SK-N-SH (cell line): ENCODE data around the gene SLC8A1.

ENCODE experiments used
- EP300 ChIP-seq, 2 experiments: IDR thresholded peaks; 2 replicates each; pipeline versions ENCODE4 v1.4.0 to v1.6.1; 2012; ENCODE audit warnings: borderline replicate concordance in 1 of 2, low read depth in 1 of 2, low read length in 1 of 2
- FOXM1 ChIP-seq: IDR thresholded peaks from 2 replicates; pipeline ENCODE4 v1.4.0; 2012; ENCODE audit warnings: low read depth, mild to moderate bottlenecking
- MXI1 ChIP-seq: IDR thresholded peaks from 2 replicates; pipeline ENCODE4 v1.6.1; 2012; ENCODE audit warnings: mild to moderate bottlenecking, low read depth, low read length, improper control_type of control experiment
- NFIC ChIP-seq: IDR thresholded peaks from 2 replicates; pipeline ENCODE4 v1.4.0; 2012; ENCODE audit warnings: borderline replicate concordance
- POLR2AphosphoS5 ChIP-seq: IDR thresholded peaks from 2 replicates; pipeline ENCODE4 v1.6.1; 2012; ENCODE audit warnings: low read depth, low read length
- RAD21 ChIP-seq: IDR thresholded peaks from 2 replicates; pipeline ENCODE4 v1.6.1; 2012; ENCODE audit warnings: mild to moderate bottlenecking, low read length
- RFX5 ChIP-seq: IDR thresholded peaks from 2 replicates; pipeline ENCODE4 v1.6.1; 2012; ENCODE audit warnings: mild to moderate bottlenecking, improper control_type of control experiment, low read length
- RXRA ChIP-seq: IDR thresholded peaks from 2 replicates; pipeline ENCODE4 v1.4.0; 2012; ENCODE audit warnings: low read depth, mild to moderate bottlenecking, borderline replicate concordance
- YY1 ChIP-seq: IDR thresholded peaks from 2 replicates; pipeline ENCODE4 v1.4.0; 2012; ENCODE audit warnings: low read depth, mild to moderate bottlenecking
- TF ChIP-seq, protein P1 (sequence below): fragments of 200-600 bp; sonication (generic); IDR thresholded peaks from 2 replicates; pipeline ENCODE4 v1.6.1; 2017; ENCODE audit warnings: antibody characterized with exemption, mild to moderate bottlenecking, moderate library complexity
- TF ChIP-seq, protein P2 (sequence below): IDR thresholded peaks from 2 replicates; pipeline ENCODE4 v1.4.0; 2012; ENCODE audit warnings: low read depth
- TF ChIP-seq, protein P3 (sequence below): IDR thresholded peaks from 2 replicates; pipeline ENCODE4 v1.6.1; 2012; ENCODE audit warnings: mild to moderate bottlenecking, low read depth, low read length, moderate library complexity

DNA sequence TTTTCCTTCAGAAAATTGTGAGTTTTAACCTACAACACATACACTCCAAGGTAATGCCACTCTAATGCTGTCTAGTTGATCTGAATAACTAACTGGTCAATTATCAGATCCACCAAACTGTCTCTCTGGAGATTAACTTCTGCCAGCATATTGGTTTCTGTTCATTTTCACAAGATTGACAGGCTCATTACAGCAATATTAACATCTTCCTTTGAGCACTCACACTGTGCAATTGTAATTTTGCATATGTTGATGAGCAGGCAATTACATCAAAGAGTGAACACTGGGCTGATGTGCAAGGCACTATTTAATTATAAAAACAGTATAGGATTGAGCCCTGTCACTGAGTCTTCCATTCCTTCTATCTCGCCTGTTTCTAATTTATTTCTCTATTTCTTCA is 197.3 kb downstream of the SLC8A1 start:
- TF ChIP-seq, protein P1, sequence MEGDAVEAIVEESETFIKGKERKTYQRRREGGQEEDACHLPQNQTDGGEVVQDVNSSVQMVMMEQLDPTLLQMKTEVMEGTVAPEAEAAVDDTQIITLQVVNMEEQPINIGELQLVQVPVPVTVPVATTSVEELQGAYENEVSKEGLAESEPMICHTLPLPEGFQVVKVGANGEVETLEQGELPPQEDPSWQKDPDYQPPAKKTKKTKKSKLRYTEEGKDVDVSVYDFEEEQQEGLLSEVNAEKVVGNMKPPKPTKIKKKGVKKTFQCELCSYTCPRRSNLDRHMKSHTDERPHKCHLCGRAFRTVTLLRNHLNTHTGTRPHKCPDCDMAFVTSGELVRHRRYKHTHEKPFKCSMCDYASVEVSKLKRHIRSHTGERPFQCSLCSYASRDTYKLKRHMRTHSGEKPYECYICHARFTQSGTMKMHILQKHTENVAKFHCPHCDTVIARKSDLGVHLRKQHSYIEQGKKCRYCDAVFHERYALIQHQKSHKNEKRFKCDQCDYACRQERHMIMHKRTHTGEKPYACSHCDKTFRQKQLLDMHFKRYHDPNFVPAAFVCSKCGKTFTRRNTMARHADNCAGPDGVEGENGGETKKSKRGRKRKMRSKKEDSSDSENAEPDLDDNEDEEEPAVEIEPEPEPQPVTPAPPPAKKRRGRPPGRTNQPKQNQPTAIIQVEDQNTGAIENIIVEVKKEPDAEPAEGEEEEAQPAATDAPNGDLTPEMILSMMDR: no peak
- TF ChIP-seq YY1: no peak
- TF ChIP-seq POLR2AphosphoS5: no peak
- TF ChIP-seq NFIC: no peak
- TF ChIP-seq MXI1: no peak
- TF ChIP-seq, protein P2, sequence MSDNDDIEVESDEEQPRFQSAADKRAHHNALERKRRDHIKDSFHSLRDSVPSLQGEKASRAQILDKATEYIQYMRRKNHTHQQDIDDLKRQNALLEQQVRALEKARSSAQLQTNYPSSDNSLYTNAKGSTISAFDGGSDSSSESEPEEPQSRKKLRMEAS: no peak
- TF ChIP-seq, protein P3, sequence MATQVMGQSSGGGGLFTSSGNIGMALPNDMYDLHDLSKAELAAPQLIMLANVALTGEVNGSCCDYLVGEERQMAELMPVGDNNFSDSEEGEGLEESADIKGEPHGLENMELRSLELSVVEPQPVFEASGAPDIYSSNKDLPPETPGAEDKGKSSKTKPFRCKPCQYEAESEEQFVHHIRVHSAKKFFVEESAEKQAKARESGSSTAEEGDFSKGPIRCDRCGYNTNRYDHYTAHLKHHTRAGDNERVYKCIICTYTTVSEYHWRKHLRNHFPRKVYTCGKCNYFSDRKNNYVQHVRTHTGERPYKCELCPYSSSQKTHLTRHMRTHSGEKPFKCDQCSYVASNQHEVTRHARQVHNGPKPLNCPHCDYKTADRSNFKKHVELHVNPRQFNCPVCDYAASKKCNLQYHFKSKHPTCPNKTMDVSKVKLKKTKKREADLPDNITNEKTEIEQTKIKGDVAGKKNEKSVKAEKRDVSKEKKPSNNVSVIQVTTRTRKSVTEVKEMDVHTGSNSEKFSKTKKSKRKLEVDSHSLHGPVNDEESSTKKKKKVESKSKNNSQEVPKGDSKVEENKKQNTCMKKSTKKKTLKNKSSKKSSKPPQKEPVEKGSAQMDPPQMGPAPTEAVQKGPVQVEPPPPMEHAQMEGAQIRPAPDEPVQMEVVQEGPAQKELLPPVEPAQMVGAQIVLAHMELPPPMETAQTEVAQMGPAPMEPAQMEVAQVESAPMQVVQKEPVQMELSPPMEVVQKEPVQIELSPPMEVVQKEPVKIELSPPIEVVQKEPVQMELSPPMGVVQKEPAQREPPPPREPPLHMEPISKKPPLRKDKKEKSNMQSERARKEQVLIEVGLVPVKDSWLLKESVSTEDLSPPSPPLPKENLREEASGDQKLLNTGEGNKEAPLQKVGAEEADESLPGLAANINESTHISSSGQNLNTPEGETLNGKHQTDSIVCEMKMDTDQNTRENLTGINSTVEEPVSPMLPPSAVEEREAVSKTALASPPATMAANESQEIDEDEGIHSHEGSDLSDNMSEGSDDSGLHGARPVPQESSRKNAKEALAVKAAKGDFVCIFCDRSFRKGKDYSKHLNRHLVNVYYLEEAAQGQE: no peak
- TF ChIP-seq EP300 (IDR thresholded peaks at IDR 0.05; ENCODE audit: borderline replicate concordance in 1 of 2, low read depth in 1 of 2, low read length in 1 of 2): no peak
- no peak for TF ChIP-seq FOXM1
- TF ChIP-seq RAD21: no peak
- TF ChIP-seq RXRA: no peak
- TF ChIP-seq RFX5: no peak
